Occipital lobe (tissue), 2 donors: ENCODE results near the gene ZNF514. TPM values are rescaled to one million over a fixed set of nuclear protein-coding genes. Genes with fewer than 3 reads are reported as not detected.
A peak's percentile ranks its signal among the peaks of the same experiment; 100 is the strongest.
"Not testable (repeated sequence)": the region's sequence is repeated elsewhere in the genome, so short reads cannot be mapped to it uniquely, and the experiment has no call there.

Source experiments
- DNase-seq: peaks from one replicate; lab custom pipeline; 2025; lab: John Stamatoyannopoulos, UW
- total RNA-seq: library from RNA; depleted of rRNA; stranded (reverse); fragments of >200 nt; gene quantifications from one replicate; pipeline ENCODE4 v1.2.3, GENCODE V29; 2014

ZNF514 gene
- 35.9 TPM for total RNA-seq

DNA sequence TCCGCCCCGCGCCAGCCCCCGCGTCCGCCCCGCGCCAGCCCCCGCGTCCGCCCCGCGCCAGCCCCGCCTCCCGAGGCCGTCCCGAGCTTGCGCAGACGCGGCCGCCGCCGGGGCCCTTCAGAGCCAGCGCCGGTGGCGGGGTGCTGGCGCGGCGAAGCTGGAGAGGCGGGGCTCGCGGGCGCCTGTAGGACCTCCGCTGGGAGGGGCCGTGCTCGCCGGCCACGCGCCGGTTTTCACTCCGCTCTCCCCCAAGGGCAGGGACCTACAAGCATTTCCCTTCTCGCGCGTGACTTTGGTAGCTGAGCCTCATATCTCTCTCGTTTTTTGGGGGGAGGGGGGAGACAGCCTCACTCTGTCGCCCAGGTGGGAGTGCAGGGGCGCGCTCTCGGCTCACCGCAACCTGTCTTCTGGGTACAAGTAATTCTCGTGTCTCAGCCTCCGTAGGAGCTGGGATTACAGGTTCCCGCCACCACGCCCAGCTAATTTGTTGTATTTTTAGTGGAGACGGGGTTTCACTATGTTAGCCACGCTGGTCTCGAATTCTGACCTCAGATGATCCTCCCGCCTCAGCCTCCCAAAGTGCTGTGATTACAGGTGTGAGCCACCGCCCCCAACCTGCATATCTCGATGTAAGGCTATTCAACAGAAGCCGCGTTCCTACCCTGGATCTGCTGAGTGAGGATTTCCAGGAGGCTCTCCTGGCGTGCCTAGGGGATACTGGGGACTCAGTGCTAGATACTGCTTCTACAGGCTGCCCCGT is at the start of gene ZNF514:
Gene ZNF514 (minus strand): TSS at position 159 of the 760 bp plus-strand sequence. CDS start 6,595 bp downstream, outside the sequence.
- peak; percentile 59 for DNase-seq

DNA sequence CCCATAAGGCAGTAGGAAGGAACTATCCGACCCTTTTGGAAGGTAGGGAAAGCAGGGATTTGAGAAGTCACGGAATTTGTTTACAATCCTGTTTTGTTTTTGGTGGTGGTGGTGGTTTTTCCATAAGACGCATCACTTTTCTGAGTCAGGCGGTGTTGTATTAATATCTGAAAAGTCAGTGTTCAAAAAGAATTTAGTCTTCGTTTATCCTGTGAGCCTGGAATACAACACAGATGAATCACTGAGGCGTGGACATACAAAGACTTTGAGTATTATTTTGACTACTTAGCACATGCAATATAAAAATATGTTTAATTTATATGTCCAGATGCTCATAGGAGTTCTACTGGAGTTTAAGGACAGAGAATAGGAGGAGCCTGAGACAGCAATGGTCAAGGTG is 48.5 kb upstream of the ZNF514 start:
- no peak for DNase-seq

GRCh38 chr2:95207111-95207961 is 47.7 kb upstream of the ZNF514 start, which contains the start of gene ZNF892:
Gene ZNF892 (plus strand): TSS chr2:95207521. CDS start chr2:95207816, 295 bp downstream.
- DNase-seq = peak; percentile 88

DNA sequence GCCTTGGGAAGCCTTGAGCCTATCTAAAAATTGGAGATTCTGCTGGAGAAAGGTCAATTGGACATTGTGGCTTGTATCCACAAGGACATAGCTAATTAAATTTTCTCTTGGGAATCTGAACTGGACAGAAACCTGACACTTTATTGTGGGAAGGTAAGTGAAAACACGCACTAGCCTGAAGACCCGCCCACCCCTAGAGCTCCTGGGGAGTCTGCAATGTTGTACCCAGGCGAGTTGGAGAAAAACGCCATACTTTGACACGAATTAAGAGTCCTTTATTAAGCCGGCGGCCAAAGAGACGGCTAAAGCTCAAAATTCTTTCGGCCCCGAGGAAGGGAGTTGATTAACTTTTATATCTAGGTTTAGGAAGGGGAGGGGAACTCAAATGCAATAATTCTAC is 46.4 kb upstream of the ZNF514 start:
- DNase-seq = no peak

GRCh38 chr2:95204396-95204795 is 44.7 kb upstream of the ZNF514 start:
- DNase-seq = no peak

GRCh38 chr2:95203911-95204310 is 44.3 kb upstream of the ZNF514 start:
- no peak for DNase-seq

GRCh38 chr2:95192956-95193355 is 33.3 kb upstream of the ZNF514 start:
- DNase-seq = not testable (repeated sequence)

- no peak for DNase-seq
Measured at GRCh38 chr2:95185973-95186372, 26.3 kb upstream of the ZNF514 start.

GRCh38 chr2:95185197-95185596 is 25.5 kb upstream of the ZNF514 start:
- peak; percentile 60 for DNase-seq

GRCh38 chr2:95181774-95182173 is 22.1 kb upstream of the ZNF514 start:
- DNase-seq = no peak

- DNase-seq = no peak
Measured at GRCh38 chr2:95179451-95179850, 19.8 kb upstream of the ZNF514 start.

DNA sequence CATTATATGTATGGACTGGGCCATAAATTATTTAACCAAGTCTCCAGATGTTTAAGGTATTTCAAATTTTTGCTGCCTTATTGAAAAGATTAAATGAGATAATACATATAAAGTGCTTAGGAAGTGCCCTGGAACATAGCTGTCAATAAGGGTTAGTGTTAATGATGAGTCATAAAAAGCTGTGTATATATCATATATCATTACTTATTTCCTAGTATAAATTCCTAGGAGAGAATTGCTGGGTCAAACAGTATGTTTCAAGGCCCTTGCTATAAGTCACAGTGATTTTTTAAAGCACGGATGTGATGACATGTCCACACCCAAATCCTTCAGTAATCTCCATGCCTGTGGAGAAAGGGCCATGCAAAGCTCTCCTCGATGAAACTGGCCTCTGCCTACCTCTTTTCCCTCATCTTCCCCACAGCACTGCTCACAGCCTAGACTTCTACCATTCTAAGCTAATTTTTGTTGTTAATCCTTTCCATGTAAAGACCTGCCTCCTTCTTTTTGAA is 14.4 kb upstream of the ZNF514 start:
- DNase-seq = no peak

DNA sequence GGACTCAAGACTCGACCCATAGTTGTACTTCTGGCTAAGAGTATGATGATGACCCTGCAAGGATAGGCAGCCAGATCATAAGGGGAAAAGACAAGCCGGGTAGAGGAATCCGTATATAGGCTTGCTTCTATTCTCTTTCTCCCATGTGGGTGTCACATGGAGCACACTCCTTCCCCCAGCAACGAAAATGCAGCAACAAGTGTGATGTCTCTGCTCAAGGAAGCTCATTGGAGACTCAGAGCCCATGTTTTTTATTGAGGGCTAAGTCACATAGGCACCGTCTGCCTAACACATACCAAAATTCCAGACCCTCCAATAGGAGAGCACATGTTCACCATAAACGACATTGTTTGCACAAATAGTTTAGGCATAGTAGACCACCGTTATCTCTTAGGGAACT is 12.3 kb upstream of the ZNF514 start:
- no peak for DNase-seq

- DNase-seq = no peak
Measured at GRCh38 chr2:95166065-95166763, 6.6 kb upstream of the ZNF514 start.

DNA sequence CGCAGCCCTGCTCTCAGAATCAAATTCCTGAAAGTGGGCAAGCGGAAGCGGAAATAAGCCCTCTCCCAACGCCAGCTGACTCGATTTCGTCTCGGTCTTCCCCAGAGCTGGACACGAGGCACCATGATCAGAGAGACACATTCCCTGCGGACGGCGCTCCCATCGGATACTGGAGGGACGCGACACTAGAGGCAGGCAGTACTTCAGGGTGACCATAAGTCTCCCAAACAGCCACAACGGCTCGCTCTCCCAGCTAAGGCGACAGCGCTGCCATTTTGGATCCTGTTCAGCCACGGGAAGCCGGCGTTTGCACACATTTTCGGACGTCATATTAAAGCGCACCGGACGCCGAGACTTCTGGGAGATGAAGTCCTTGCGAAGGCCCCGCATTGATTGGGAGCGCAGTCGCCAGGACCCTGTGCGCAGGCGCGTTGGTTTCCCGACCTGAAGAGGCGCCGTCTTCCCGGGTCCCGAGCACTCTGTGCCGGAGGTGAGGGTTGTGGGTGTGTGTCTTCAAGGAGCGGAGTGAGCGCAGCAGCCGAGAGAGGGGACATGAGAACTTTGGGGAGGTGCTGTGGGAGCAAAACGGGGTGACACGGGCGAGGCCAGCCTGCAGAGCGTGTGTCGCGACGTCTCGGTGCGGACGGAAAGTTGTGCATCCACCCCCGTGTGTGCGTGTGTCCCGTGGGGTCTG is 5.9 kb upstream of the ZNF514 start, which contains the start of gene ZNF2:
Gene ZNF2 (plus strand): TSS at position 439 of the 694 bp plus-strand sequence. CDS start 10,418 bp downstream, outside the sequence.
- DNase-seq = peak; percentile 94

- no peak for DNase-seq
Measured at GRCh38 chr2:95165030-95165370, 5.4 kb upstream of the ZNF514 start.

DNA sequence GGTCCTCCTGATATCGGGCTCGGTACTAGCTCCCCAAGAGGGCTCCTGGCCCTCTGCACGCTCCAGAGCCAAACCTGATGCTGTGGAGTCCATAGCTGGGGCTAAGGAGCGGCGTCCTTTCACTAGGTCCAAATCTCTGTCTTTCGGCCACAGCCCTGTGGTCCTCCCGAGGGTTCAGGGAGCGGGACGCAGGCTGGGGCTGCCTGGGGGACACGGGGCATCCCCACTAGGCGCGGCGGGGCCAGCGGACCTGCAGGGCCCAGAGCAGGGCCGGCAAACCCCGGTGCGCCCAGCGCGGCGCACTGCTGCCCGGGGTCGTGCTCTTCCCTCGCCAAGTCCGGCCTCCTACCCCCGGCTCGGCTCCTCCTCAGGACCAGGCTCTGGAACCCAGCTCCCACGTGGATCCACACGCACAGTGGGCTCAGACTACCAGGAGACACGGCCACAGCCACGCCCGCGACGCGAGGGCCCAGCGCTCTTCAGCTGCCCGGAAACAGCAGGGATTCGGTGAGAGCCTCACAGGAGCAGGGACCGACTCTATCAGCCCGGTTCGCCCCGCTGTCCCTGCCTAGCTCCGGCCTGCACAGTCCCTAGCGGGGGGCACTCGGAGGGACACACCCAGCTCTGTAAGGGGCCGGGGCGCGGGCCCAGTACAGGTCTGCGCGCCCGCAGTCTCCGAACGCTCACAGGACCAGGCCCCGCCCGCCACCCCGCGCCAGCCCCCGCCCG is 593 bp downstream of the ZNF514 start:
- DNase-seq = peak; percentile 24

DNA sequence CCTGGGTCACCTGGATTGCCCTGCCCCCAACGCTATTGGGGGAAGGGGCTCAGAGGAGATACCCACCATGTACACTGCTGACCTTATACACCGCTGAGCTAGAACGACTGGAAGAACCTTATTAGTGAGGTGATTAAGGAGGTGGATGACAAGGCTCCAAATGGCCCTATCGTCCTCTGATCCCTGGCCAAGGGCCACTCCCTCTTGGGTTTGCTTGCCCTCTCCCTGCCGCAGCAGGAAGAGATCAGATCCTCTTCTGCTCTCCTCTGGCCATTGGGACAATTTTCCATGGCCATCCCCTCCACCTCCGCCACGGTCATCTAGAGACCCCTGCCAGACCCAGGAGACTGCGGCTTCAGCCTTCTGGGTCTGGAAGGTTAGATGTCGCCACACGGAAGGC is 1.2 kb downstream of the ZNF514 start:
- no peak for DNase-seq

DNA sequence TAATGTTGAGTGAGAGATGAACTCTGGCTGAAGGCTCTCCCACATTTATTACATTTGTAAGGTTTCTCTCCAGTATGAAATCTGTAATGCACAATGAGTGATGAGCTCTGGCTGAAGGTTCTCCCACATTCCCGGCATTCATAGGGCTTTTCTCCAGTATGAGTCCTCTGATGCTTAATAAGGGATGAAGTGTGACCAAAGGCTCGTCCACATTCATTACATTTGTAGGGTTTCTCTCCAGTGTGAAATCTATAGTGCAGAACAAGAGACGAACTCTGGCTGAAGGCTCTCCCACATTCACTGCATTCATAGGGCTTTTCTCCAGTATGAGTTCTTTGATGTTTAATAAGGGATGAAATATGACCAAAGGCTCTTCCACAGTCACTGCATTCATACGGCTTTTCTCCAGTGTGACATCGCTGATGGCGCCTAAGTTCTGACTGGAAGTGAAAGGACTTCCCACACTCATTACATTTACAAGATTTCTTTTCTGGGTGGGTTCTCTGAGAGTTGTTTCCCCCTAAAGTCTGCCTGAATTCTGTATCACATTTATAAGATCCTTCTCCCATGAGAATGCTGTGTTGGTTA is 10.2 kb downstream of the ZNF514 start:
- DNase-seq = no peak

- DNase-seq = no peak
Measured at GRCh38 chr2:95143838-95144237, 15.8 kb downstream of the ZNF514 start.
